GM12891 (cell line): ENCODE results near the gene HOXC9.

Experiments
- DNase-seq: peaks from one replicate; pipeline ENCODE4 v3.0.0; 2011; ENCODE audit warnings: low spot score; ENCODE audit not compliant: insufficient read length
- FAIRE-seq: peaks from 2 replicates; lab custom pipeline; 2011; peaks lifted over from hg19 to GRCh38; lab: Jason Lieb, UNC
- PAX5 ChIP-seq: IDR thresholded peaks from 2 replicates; pipeline ENCODE4 v1.6.1; 2011; ENCODE audit warnings: low read length, moderate library complexity, mild to moderate bottlenecking; ENCODE audit not compliant: insufficient read depth, severe bottlenecking
- POLR2A ChIP-seq: IDR thresholded peaks from 2 replicates; pipeline ENCODE4 v1.6.1; 2011; ENCODE audit warnings: low read depth, low read length, control low read depth
- POLR2AphosphoS5 ChIP-seq: IDR thresholded peaks from 2 replicates; pipeline ENCODE4 v1.6.1; 2011; ENCODE audit warnings: low read depth, low read length, control low read depth
- POU2F2 ChIP-seq: IDR thresholded peaks from 2 replicates; pipeline ENCODE4 v1.6.1; 2011; ENCODE audit warnings: low read depth, mild to moderate bottlenecking, control low read depth, low read length, moderate library complexity
- SPI1 ChIP-seq: IDR thresholded peaks from 2 replicates; pipeline ENCODE4 v1.6.1; 2011; ENCODE audit warnings: low read depth, low read length, control low read depth
- TAF1 ChIP-seq: IDR thresholded peaks from 2 replicates; pipeline ENCODE4 v1.6.1; 2011; ENCODE audit warnings: low read depth, low read length, control low read depth

Gene HOXC9

DNA sequence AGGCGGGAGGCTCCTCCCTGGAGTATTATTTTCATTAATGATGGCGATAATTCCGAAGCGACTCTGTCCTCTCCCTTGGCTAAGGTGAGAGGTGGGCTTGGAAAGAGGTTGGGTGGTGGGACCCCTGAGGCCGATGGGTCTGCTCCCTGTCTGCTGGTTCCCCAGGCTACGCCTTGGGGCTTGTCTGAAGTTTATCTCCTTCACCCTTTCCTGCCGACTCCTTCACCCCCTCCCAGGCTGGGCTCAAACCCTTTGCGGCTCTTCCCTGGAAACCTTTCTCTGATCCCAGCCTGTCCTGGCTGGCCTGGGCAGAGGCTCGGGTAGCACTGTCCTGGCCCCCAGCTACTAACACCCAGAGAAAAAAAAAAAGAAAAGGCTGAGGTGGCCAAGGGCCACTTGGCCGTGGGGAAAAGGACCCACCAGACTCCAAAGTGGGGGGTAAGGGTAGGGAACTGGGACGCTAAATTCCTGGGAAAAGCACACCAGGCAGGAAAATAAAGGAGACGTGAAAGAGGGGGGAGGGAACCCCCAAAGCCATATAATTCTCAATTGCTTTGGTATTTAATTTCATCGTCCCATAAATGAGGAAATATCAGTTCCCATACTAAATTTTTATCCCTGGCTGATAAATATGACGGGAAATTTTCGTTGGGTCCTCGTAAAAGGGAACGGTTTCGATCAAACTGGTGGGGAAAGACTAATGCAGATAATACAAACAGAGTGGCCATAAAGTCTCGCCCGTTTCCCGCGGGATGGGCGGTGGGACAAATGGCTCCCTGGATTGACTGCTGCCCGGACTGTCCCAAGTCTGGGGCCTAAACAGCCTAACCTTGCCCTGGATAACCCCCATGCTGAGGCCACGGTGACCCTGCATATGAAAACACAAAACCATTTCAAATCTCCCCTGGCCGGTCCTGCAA, 17.1 kb upstream of the HOXC9 start:
- no peak for FAIRE-seq
- TF ChIP-seq POLR2AphosphoS5 = no peak
- no peak for TF ChIP-seq POU2F2
- TF ChIP-seq POLR2A = no peak
- no peak for DNase-seq

DNA sequence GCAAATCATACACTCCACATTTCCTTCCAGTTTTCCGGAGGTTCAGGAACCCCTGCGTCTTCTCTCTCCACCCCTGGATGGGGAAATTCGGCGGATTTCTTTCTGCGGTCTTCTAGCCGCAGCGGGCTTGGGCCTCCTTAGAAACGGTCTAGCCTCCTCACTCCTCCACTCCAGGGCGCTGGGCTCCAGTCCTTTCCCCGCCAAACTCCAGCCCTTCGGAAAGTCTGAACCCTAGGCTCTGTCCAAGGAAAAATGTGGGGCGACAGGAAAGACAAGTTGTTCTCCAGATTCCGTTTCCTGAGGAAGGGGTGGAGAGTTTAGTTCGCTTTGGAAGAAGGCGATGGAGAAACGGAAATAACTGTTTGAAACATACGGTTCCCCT, 16.4 kb upstream of the HOXC9 start:
- no peak for TF ChIP-seq POU2F2
- TF ChIP-seq POLR2A = no peak
- TF ChIP-seq TAF1 = no peak
- TF ChIP-seq PAX5 = no peak
- no peak for TF ChIP-seq POLR2AphosphoS5
- no peak for FAIRE-seq
- DNase-seq = no peak

DNA sequence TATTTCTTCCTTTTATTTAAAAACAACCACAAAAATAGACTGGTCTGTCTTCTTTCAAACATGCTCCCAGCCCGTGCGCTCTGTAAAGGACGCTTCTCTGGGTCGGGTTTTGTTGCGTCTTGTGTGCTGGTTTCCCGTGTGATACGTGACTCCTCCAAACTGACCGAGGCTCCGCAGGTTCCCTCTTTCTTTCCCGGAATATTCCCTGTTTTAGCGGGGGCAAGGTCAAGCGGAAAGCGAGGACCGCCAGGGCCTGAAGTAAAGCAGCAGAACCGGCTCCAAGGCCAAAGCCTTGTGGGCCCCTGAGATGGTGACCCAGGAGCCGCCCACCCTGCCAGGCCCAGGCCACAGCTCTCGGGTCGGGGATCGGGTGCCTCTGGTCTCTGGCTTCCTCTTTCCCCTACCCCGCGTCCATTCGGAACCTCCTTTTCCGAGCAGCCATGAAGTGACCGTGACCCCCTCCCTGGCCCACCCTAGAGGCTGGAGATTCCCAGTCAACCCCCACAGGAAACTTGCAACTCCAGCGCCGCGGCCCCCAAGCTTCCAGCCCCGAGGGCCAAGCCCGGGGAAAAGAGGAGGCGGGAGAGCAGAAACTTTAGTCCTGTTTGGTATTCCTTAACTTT, 15.9 kb upstream of the HOXC9 start:
- TF ChIP-seq POLR2AphosphoS5 (no peak), TAF1 (no peak), POLR2A (no peak)
- FAIRE-seq = no peak

DNA sequence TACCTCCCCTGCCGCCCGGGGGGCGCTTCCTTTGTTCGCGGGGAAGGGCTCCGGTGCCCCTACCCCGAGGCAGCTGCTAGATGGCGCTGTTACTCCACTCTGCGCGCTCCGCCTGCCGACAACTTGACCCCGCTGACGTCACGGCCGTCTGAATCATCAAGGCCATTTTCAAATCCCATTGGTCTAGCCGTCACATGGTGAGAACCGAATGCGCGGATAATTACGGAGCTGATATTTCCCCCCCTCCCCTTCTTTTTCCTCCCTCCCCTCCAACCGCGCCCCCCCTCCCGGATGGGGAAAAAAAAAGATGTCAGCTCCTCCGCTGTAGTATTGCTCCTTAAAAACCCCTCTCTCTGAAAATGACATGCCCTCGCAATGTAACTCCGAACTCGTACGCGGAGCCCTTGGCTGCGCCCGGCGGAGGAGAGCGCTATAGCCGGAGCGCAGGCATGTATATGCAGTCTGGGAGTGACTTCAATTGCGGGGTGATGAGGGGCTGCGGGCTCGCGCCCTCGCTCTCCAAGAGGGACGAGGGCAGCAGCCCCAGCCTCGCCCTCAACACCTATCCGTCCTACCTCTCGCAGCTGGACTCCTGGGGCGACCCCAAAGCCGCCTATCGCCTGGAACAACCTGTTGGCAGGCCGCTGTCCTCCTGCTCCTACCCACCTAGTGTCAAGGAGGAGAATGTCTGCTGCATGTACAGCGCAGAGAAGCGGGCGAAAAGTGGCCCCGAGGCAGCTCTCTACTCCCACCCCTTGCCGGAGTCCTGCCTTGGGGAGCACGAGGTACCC, 14.9 kb upstream of the HOXC9 start, which contains the start of gene HOXC10:
HOXC10 (plus strand) TSS at position 246 of the 791 bp plus-strand sequence; CDS start at position 360, 114 bp downstream.
- DNase-seq (peak; percentile 77), FAIRE-seq (peak; percentile 66)
- TF ChIP-seq POU2F2 = no peak
- TF ChIP-seq POLR2AphosphoS5 = no peak
- TF ChIP-seq POLR2A = no peak

More for the DNA sequence above, 15.9 kb upstream of the HOXC9 start:
- DNase-seq = no peak

DNA sequence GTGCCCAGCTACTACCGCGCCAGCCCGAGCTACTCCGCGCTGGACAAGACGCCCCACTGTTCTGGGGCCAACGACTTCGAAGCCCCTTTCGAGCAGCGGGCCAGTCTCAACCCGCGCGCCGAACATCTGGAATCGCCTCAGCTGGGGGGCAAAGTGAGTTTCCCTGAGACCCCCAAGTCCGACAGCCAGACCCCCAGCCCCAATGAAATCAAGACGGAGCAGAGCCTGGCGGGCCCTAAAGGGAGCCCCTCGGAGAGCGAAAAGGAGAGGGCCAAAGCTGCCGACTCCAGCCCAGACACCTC, 14.3 kb upstream of the HOXC9 start:
- DNase-seq = no peak
- FAIRE-seq = no peak
- no peak for TF ChIP-seq POU2F2
- no peak for TF ChIP-seq SPI1
- TF ChIP-seq POLR2AphosphoS5 = no peak
- no peak for TF ChIP-seq POLR2A
- no peak for TF ChIP-seq TAF1
- TF ChIP-seq PAX5 = no peak

DNA sequence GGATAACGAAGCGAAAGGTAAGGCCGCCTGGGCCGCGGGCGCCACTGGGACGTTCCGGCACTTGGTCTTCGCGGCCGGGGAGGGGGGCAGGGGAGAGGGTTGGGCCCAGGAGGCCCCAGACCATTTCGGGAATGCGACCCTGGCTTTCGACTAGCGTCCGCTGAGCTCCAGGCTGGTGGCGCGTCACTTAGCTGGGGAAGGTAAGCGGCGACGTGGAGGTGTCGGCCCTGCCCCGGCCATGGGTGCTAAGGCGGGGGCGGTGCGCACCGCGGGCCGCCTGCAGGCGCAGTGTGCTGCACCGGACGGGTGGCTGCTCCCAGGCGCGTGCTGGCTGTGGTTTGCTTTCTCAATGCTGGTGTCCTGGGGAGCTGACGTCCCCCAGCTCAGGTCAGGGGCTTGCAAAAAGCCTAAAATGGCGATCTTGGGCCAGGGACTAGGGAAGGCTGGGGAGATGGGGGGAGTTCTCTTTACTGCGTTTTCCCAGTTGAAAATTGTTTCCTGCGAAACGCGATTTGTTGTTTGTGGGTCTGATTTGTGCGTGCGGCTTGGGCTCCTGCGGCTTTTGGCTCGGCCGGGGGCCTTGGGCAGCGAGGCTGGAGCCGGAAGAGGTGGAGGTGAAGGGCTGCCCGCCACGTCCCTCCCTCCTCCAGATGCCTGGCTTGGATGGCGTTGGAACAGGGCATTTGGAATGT, 13.8 kb upstream of the HOXC9 start:
- FAIRE-seq = peak; percentile 31
- no peak for DNase-seq
- TF ChIP-seq POU2F2 (no peak), POLR2A (no peak), SPI1 (no peak), PAX5 (no peak), POLR2AphosphoS5 (no peak), TAF1 (no peak)

DNA sequence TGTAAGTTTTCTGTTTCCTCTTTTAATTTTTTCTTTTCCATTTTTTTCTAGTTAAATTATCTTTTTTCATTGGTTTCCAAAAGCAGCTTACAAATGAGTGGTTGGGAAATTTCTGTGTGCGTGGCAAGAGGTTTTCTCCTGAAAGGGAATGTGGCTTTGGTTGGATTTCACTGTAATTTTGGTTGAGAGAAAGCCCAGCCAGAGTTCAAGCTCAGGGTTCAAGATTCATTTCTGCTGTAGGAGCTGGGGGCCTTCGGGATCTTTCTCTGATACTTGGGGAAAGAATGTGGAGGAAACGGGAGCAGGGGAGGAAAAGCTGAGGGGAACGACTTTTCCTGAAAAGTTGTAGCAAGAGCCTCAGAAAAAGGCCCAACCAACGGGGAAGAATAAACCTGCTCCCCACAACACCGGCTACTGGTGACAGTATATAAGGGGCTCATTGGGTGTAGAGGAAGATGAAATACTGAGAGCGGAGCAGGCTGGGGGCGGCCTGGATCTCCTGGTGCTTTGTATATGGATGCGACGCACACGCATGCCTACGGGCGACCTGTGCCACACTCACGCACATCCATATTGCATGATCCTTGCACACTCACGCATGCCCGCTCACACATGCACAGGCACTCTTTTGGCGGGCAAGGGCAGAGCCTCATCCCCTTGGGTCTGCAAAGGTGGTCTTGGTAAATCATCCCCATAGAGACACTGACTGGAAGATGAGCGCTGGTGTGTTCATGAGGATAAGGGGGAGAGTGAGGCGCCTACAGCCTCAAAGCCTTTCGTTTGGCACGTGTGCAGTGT, 13.1 kb upstream of the HOXC9 start:
- TF ChIP-seq TAF1 = no peak
- TF ChIP-seq POU2F2 = no peak
- no peak for TF ChIP-seq PAX5
- no peak for TF ChIP-seq SPI1
- TF ChIP-seq POLR2AphosphoS5 = no peak
- TF ChIP-seq POLR2A = no peak
- DNase-seq (no peak), FAIRE-seq (no peak)

DNA sequence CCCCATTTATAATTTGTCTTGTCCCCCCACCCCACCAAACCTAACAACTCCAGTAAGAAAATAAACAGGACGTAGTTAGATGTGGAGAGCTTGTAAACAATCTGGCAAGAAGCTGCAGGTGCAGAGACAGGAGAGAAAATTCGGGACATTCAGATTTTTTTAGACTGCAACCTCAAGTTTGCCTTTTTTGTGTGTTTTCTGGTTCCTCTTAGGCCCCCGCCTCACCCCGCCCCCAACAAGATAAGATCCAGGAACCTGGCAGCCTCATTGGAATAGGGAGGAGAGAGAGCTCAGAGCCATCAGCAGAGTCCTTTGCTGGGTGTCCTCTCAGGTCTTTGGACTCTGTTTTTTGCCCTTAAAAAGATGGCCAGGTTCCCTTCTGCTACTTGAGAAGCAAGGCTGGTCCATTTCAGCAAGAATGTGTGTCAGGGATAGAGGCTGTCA, 12.2 kb upstream of the HOXC9 start:
- DNase-seq (no peak), FAIRE-seq (no peak)
- no peak for TF ChIP-seq SPI1
- no peak for TF ChIP-seq POU2F2
- TF ChIP-seq POLR2AphosphoS5 = no peak
- TF ChIP-seq PAX5 = no peak
- TF ChIP-seq POLR2A = no peak
- no peak for TF ChIP-seq TAF1
